DMS53 treated with DMSO at 0.1 percent for 48 hours (cell line): ENCODE data around the gene IL19.

ENCODE experiments used
- DNase-seq: peaks from one replicate; lab custom pipeline; 2025; ENCODE audit not compliant: unreplicated experiment; lab: John Stamatoyannopoulos, UW

IL19 gene, protein sequence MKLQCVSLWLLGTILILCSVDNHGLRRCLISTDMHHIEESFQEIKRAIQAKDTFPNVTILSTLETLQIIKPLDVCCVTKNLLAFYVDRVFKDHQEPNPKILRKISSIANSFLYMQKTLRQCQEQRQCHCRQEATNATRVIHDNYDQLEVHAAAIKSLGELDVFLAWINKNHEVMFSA

GRCh38 chr1:206770531-206771337 is at the start of gene IL19:
Gene IL19, plus strand, starts transcription at chr1:206770773. Its CDS starts 65,890 bp downstream, at chr1:206836663.
- no peak for DNase-seq

- DNase-seq, result no peak
These were observed 49.1 kb upstream of the IL19 start for GRCh38 chr1:206721454-206721853.

DNA sequence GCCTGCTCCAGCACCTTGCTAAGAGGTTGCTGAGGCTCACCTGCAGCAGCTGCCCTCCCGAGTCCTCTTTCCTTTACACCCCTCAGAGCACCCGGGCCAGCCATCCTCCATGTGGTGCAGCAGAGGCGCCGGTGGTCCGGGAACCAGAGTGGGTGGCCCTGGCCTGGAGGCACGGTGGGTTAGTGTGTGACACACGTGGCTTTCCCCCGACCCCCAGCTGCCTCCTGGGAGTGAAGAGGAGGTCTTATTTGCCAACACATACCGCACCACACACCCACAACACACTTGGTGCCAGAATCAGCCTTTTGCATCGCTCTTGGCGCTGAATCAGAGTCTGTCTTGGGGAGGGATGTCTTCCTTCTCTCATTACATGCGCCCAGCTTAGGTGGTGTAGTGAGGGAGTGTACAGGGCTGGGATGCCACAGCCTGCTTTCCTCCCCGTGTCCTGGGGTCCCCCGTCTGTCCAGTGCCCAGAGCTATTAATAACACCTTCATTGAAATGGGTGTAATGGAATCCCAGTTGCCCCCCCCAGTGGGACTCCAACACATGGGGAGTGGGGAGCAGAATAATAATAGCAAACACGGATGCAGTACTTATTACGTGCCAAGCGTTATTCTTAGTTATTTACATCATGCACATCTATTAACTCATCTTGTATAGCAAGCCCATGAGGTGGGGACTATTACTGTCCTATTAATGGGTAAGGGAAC is 47.7 kb upstream of the IL19 start:
- no peak for DNase-seq

DNA sequence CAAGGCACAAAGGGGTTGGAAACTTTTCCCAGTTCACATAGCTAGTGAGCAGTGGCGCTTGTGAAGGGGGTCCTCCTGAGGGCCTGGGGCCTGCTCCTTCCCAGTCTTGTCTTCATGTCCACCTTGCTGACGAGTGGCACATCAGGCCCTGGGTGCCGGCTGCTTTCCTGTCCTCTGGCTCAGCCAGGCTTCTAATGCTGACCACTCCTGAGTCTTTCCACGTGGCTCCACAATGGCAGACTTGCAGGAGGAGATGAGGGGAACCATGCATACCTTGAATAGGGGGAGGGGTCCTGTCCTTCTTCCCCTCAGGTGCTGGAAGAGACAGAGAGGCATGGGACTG is 47.1 kb upstream of the IL19 start:
- DNase-seq, result no peak

- DNase-seq, result no peak
These were observed 46.6 kb upstream of the IL19 start for GRCh38 chr1:206723805-206724472.

GRCh38 chr1:206725109-206725963 is 45.2 kb upstream of the IL19 start:
- DNase-seq, result peak; percentile 58

GRCh38 chr1:206727981-206728696 is 42.4 kb upstream of the IL19 start:
- DNase-seq, result no peak

- no peak for DNase-seq
These were observed 41.9 kb upstream of the IL19 start for GRCh38 chr1:206728697-206728987.

DNA sequence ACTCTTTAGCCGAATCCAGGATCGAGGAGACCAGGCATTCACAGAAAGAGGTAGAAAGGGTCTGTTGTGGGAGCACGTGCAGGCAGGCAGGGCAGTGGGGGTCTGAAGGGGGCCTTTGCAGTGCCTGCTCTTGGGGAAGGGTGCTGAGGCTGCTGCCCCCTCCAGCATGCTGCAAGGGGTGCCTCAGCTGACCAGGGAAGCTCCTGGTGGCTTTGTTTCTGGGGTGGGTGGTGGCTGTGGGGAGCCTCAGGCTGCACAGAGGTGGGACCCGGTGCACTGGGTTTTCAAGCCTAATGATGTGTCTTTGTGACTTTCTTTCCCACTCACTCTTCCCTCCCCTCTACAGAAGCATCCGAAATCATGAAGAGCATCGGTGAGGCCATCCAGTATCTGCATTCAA is 41.5 kb upstream of the IL19 start:
- DNase-seq, result no peak

- DNase-seq, result no peak
These were observed 41.1 kb upstream of the IL19 start for GRCh38 chr1:206729507-206729906.

DNA sequence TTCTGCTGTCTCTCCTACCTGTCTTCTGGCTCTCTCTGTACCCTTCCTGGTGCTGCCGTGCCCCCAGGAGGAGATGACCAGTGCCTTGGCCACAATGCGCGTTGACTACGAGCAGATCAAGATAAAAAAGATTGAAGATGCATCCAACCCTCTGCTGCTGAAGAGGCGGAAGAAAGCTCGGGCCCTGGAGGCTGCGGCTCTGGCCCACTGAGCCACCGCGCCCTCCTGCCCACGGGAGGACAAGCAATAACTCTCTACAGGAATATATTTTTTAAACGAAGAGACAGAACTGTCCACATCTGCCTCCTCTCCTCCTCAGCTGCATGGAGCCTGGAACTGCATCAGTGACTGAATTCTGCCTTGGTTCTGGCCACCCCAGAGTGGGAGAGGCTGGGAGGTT is 38.1 kb upstream of the IL19 start:
- DNase-seq, result no peak

GRCh38 chr1:206732992-206733391 is 37.6 kb upstream of the IL19 start:
- no peak for DNase-seq

DNA sequence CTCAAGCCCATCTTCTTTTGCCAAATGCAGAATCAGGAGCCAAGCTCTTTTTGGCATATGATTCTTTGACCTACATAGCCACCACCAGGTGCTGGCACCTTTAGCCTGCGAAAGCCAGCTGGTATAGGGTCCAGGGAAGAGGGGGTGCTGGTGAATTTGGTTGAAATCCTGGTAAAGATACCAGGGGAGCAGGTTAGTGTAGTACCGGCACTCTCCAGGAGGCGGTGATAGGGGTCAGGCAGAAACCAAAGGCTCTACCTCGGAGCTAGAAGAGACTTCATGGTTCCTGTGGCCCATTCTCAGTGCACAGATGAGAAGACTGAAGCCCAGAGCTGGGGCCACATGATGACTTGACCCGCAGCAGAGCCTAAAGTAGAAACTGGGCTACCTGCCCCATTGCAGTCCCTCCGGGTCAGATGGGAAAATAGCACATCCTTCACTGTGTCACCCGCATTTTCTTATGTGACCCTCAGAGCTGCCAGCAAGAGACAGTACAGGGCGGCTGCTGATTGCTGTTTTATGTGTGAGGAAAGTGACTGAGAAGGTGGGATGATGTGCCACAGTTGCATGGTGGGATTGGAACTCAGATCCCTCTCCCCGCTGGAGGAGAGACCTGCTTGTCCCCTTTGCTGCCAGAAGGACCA is 36.0 kb upstream of the IL19 start:
- peak; percentile 15 for DNase-seq

- DNase-seq, result no peak
These were observed 35.0 kb upstream of the IL19 start for GRCh38 chr1:206735553-206736031.

DNA sequence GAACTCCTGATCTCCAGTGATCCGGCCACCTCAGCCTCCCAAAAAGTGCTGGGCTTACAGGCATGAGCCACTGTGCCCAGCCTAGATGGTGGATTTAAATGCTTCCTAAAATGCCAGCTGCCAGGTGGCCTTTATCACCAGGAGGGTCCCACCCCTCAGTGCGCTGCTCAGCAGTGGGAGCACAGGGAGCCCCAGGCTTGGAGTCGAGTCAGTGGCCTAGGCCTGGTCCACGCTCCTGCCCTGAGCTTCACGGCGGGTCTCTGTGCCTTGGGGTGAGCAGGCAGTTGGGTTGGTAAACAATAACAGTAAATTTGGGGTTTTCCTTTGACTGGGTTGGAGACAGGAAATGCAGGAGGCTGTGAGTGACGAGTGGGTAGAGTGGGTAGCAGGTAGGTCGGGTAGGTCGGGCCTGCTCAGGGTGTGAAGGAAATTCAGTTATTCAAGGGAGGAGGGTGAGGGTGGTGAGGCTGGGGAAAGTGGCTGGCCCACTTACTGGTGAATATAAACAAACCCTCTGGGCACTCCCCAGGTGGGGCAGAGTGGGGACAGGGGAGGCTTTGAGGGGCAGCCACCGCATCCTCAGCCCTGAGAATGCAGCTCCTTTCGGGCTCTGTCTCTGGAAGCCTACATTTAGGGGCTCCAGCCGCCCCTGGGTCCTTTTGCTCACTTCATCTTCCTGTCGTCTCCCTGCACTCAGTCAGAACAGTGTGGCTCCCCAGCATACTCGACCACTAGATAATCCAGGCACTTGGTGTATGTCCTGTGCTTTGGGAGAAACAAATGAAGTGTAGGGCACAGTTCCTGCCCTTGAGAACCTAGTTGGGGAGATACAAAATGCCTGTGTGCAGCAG is 33.5 kb upstream of the IL19 start:
- DNase-seq, result no peak

GRCh38 chr1:206737729-206738201 is 32.8 kb upstream of the IL19 start:
- DNase-seq, result no peak

- DNase-seq, result no peak
These were observed 31.9 kb upstream of the IL19 start for GRCh38 chr1:206738370-206739366.
